ENCODE results near the gene CACNA1C. TPM values are rescaled to one million over a fixed set of nuclear protein-coding genes. Genes with fewer than 3 reads are reported as not detected.

Gene CACNA1C
- total RNA-seq, 1 experiment from 2014 or later, result not detected

DNA sequence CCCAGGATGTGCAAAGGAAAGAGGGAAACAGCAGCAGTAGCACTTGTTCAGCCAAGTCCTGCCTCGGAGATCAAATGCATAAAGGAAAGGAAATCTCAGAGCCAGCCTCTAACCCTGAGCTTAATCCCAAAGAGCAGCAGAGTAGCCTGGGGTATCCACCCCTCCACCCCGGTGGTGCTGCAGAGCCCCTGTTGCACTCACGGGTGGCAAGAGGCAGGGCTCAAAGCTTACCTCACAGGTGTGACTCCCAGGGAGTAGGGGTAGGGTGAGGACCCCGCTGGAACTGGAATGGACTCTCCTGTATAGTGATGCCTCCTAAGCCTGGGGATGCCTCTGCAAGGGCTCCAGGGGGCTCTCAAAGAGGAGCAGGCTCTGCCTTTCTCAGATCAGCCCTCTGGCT, 211.1 kb downstream of the CACNA1C start:
- no TSS peak for BruUV-seq (replicated peaks)
- Histone ChIP-seq H4K20me1 (ENCODE audit: insufficient read depth) (no peaks in the 10 kb centered on the region), H3K27me3 (ENCODE audit: insufficient read depth, low read depth) (peaks cover 80% of the 10 kb centered on the region)

GRCh38 chr12:2264651-2265232, 212.0 kb downstream of the CACNA1C start:
- Histone ChIP-seq H3K27ac (no peak overlapping the region), H3F3A (ENCODE audit: insufficient read depth, low read depth) (no peaks in the 10 kb centered on the region), H4K20me1 (ENCODE audit: insufficient read depth) (no peaks in the 10 kb centered on the region), H3K4me1 (replicated peaks; ENCODE audit: insufficient read depth) (no peaks in the 10 kb centered on the region), H3K9me3 (ENCODE audit: insufficient read depth, low read depth) (no peaks in the 10 kb centered on the region), H3K79me2 (ENCODE audit: low read depth) (no peaks in the 10 kb centered on the region), H3K9me2 (ENCODE audit: insufficient read depth) (no peaks in the 10 kb centered on the region), H3K36me3 (ENCODE audit: low read depth) (no peaks in the 10 kb centered on the region), H3K4me3 (no peak overlapping the region), H3K4me2 (no peak overlapping the region), H2AFZ (no peak overlapping the region), H3K27me3 (ENCODE audit: insufficient read depth, low read depth) (peaks cover 80% of the 10 kb centered on the region)
- POLR2A ChIA-PET (ENCODE audit: unreplicated experiment), result no interaction called here
- TF ChIP-seq EZH2 (IDR thresholded peaks at IDR 0.05; ENCODE audit: low read depth), result no peak
- TF ChIP-seq, protein P1, sequence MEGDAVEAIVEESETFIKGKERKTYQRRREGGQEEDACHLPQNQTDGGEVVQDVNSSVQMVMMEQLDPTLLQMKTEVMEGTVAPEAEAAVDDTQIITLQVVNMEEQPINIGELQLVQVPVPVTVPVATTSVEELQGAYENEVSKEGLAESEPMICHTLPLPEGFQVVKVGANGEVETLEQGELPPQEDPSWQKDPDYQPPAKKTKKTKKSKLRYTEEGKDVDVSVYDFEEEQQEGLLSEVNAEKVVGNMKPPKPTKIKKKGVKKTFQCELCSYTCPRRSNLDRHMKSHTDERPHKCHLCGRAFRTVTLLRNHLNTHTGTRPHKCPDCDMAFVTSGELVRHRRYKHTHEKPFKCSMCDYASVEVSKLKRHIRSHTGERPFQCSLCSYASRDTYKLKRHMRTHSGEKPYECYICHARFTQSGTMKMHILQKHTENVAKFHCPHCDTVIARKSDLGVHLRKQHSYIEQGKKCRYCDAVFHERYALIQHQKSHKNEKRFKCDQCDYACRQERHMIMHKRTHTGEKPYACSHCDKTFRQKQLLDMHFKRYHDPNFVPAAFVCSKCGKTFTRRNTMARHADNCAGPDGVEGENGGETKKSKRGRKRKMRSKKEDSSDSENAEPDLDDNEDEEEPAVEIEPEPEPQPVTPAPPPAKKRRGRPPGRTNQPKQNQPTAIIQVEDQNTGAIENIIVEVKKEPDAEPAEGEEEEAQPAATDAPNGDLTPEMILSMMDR (conservative IDR thresholded peaks at IDR 0.05), result no peak
- intact Hi-C loops (cut with micrococcal nuclease; ENCODE audit: unreplicated experiment), result no loop called here
- CTCF ChIA-PET, result no interaction called here
- BruUV-seq (replicated peaks), result no TSS peak
- DNase-seq, result no peak

More for the DNA sequence above, 211.1 kb downstream of the CACNA1C start:
- Histone ChIP-seq H2AFZ (no peak overlapping the region), H3K4me2 (no peak overlapping the region), H3K79me2 (ENCODE audit: low read depth) (no peaks in the 10 kb centered on the region), H3K36me3 (ENCODE audit: low read depth) (no peaks in the 10 kb centered on the region), H3K4me1 (replicated peaks; ENCODE audit: insufficient read depth) (no peaks in the 10 kb centered on the region), H3K9me3 (ENCODE audit: insufficient read depth, low read depth) (no peaks in the 10 kb centered on the region), H3K27ac (no peak overlapping the region), H3F3A (ENCODE audit: insufficient read depth, low read depth) (no peaks in the 10 kb centered on the region), H3K4me3 (no peak overlapping the region), H3K9me2 (ENCODE audit: insufficient read depth) (no peaks in the 10 kb centered on the region)
- POLR2A ChIA-PET (ENCODE audit: unreplicated experiment), result no interaction called here
- CTCF ChIA-PET, result no interaction called here
- TF ChIP-seq EZH2 (IDR thresholded peaks at IDR 0.05; ENCODE audit: low read depth), result no peak
- TF ChIP-seq, protein P1 (conservative IDR thresholded peaks at IDR 0.05), result no peak
- intact Hi-C loops (cut with micrococcal nuclease; ENCODE audit: unreplicated experiment), result no loop called here
- DNase-seq, result no peak

GRCh38 chr12:2265461-2266167, 212.8 kb downstream of the CACNA1C start:
- no peaks in the 10 kb centered on the region for H3K9me2 ChIP-seq (ENCODE audit: insufficient read depth)
- H3F3A ChIP-seq (ENCODE audit: insufficient read depth, low read depth), result no peaks in the 10 kb centered on the region
- H2AFZ ChIP-seq, result no peak overlapping the region
- H4K20me1 ChIP-seq (ENCODE audit: insufficient read depth), result no peaks in the 10 kb centered on the region
- peaks cover 85% of the 10 kb centered on the region for H3K27me3 ChIP-seq (ENCODE audit: insufficient read depth, low read depth)
- H3K4me1 ChIP-seq (replicated peaks; ENCODE audit: insufficient read depth), result no peaks in the 10 kb centered on the region
- no peaks in the 10 kb centered on the region for H3K36me3 ChIP-seq (ENCODE audit: low read depth)
- CTCF ChIA-PET, result no interaction called here
- no peaks in the 10 kb centered on the region for H3K79me2 ChIP-seq (ENCODE audit: low read depth)
- intact Hi-C loops (cut with micrococcal nuclease; ENCODE audit: unreplicated experiment), result no loop called here
- H3K4me2 ChIP-seq, result no peak overlapping the region
- H3K4me3 ChIP-seq, result no peak overlapping the region
- POLR2A ChIA-PET (ENCODE audit: unreplicated experiment), result no interaction called here
- H3K27ac ChIP-seq, result no peak overlapping the region
- DNase-seq, result no peak
- BruUV-seq (replicated peaks), result no TSS peak
- TF ChIP-seq EZH2 (IDR thresholded peaks at IDR 0.05; ENCODE audit: low read depth), result no peak
- TF ChIP-seq, protein P1 (conservative IDR thresholded peaks at IDR 0.05), result no peak
- H3K9me3 ChIP-seq (ENCODE audit: insufficient read depth, low read depth), result no peaks in the 10 kb centered on the region

Data from PC-9 (cell line).